Measurements from ENCODE around the gene PRLR.

PRLR gene

DNA sequence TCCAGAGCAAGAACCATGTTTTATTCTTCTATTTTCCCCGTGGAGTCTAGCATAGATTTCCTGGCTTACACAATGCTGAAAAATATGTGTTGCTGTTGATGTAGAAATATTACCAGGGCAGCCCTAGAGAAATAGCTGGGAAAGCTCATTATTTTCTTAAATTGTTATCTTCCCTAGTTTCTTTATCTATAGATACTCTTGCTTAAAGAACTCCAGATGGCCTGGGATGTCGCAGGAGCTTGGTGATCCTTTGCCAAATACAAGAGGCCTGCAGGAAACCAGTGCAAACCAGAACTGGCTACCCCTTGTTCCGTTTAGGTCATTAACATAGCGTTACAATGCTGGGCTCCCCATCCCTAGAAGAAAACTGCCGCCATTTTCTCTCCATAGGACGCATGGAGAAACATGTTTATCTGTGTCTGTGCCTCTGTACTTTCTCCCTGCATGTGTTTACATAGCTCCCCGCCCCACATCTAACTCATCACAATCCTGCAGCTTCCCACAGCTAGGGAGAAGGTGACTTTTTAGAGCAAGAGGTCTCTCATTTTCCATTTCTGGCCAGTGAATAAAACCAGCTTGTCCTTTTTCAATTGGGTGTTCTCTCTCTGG is 6.4 kb downstream of the PRLR start:
- H3F3A ChIP-seq (ENCODE audit: insufficient read depth, low read length) = no peaks in the 10 kb centered on the region
- H3K9ac ChIP-seq (ENCODE audit: low read length) = no peak overlapping the region
- 0 out of 2 replicates have a peak, but pooled peaks cover 4% of the 10 kb centered on the region for H3K27me3 ChIP-seq (replicated peaks; ENCODE audit: insufficient read depth, low read length)
- H3K79me2 ChIP-seq (ENCODE audit: low read length) = no peaks in the 10 kb centered on the region
- H2AFZ ChIP-seq (ENCODE audit: low read length) = no peak overlapping the region
- DNase-seq = no peak
- no peaks in the 10 kb centered on the region for H3K36me3 ChIP-seq (replicated peaks; ENCODE audit: insufficient read depth, low read length)
- H3K4me3 ChIP-seq (ENCODE audit: low read length) = no peak overlapping the region
- no peaks in the 10 kb centered on the region for H3K4me1 ChIP-seq (ENCODE audit: low read length)
- TF ChIP-seq EZH2 (optimal IDR thresholded peaks at IDR 0.05; ENCODE audit: low read depth, low read length) (no peak), EZH2phosphoT487 (IDR thresholded peaks at IDR 0.05; ENCODE audit: low read length) (no peak)
- TF ChIP-seq, protein P1, sequence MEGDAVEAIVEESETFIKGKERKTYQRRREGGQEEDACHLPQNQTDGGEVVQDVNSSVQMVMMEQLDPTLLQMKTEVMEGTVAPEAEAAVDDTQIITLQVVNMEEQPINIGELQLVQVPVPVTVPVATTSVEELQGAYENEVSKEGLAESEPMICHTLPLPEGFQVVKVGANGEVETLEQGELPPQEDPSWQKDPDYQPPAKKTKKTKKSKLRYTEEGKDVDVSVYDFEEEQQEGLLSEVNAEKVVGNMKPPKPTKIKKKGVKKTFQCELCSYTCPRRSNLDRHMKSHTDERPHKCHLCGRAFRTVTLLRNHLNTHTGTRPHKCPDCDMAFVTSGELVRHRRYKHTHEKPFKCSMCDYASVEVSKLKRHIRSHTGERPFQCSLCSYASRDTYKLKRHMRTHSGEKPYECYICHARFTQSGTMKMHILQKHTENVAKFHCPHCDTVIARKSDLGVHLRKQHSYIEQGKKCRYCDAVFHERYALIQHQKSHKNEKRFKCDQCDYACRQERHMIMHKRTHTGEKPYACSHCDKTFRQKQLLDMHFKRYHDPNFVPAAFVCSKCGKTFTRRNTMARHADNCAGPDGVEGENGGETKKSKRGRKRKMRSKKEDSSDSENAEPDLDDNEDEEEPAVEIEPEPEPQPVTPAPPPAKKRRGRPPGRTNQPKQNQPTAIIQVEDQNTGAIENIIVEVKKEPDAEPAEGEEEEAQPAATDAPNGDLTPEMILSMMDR (IDR thresholded peaks at IDR 0.05; ENCODE audit: low read length) = no peak
- H3K4me2 ChIP-seq (ENCODE audit: low read depth, low read length) = no peak overlapping the region
- H3K27ac ChIP-seq (ENCODE audit: low read length) = no peak overlapping the region
- no peaks in the 10 kb centered on the region for H3K9me3 ChIP-seq (replicated peaks; ENCODE audit: insufficient read depth, low read length)
- H4K20me1 ChIP-seq (ENCODE audit: insufficient read depth, low read length) = no peaks in the 10 kb centered on the region
- H3K9me2 ChIP-seq (replicated peaks; ENCODE audit: insufficient read depth, low read length) = no peaks in the 10 kb centered on the region

- TF ChIP-seq, protein P1 (IDR thresholded peaks at IDR 0.05; ENCODE audit: low read length) = no peak
- TF ChIP-seq EZH2 (optimal IDR thresholded peaks at IDR 0.05; ENCODE audit: low read depth, low read length) = no peak
- H3F3A ChIP-seq (ENCODE audit: insufficient read depth, low read length) = no peaks in the 10 kb centered on the region
Measured at GRCh38 chr5:35220967-35221366, 9.3 kb downstream of the PRLR start.

DNA sequence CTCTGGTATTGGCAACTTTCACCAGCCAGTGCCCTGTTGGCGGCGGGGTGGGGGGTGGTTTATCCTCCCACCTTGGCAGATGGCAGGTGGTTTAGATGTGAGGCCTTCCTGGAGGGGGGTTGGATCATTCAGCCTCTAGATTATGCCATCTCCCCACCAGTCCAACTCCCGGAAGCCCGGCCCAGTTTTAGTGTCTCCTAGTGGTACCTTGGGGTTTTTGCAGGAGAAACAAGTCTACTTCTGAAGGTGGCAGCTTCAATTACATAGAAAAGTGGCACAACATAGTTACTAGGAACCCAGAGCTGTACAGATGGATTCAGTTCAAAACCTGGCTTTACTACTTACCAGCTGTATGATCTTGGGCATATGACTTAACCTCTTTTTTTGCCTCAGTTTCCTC is 11.3 kb downstream of the PRLR start:
- no peak overlapping the region for H3K9ac ChIP-seq (ENCODE audit: low read length)
- H3K27me3 ChIP-seq (replicated peaks; ENCODE audit: insufficient read depth, low read length) = no peaks in the 10 kb centered on the region
- H3K4me1 ChIP-seq (ENCODE audit: low read length) = no peaks in the 10 kb centered on the region
- no peak overlapping the region for H3K4me3 ChIP-seq (ENCODE audit: low read length)
- H3K4me2 ChIP-seq (ENCODE audit: low read depth, low read length) = no peak overlapping the region
- no peak for DNase-seq
- no peaks in the 10 kb centered on the region for H3K9me2 ChIP-seq (replicated peaks; ENCODE audit: insufficient read depth, low read length)
- no peaks in the 10 kb centered on the region for H3K9me3 ChIP-seq (replicated peaks; ENCODE audit: insufficient read depth, low read length)
- TF ChIP-seq, protein P1 (IDR thresholded peaks at IDR 0.05; ENCODE audit: low read length) = no peak
- TF ChIP-seq EZH2 (optimal IDR thresholded peaks at IDR 0.05; ENCODE audit: low read depth, low read length) (no peak), EZH2phosphoT487 (IDR thresholded peaks at IDR 0.05; ENCODE audit: low read length) (no peak)
- no peak overlapping the region for H2AFZ ChIP-seq (ENCODE audit: low read length)
- H3F3A ChIP-seq (ENCODE audit: insufficient read depth, low read length) = no peaks in the 10 kb centered on the region
- no peaks in the 10 kb centered on the region for H3K79me2 ChIP-seq (ENCODE audit: low read length)
- H3K36me3 ChIP-seq (replicated peaks; ENCODE audit: insufficient read depth, low read length) = no peaks in the 10 kb centered on the region
- H3K27ac ChIP-seq (ENCODE audit: low read length) = no peak overlapping the region
- H4K20me1 ChIP-seq (ENCODE audit: insufficient read depth, low read length) = no peaks in the 10 kb centered on the region

More at GRCh38 chr5:35220967-35221366, 9.3 kb downstream of the PRLR start:
- Histone ChIP-seq H3K4me3 (ENCODE audit: low read length) (no peak overlapping the region), H4K20me1 (ENCODE audit: insufficient read depth, low read length) (no peaks in the 10 kb centered on the region), H3K9ac (ENCODE audit: low read length) (no peak overlapping the region), H3K36me3 (replicated peaks; ENCODE audit: insufficient read depth, low read length) (no peaks in the 10 kb centered on the region), H3K4me2 (ENCODE audit: low read depth, low read length) (no peak overlapping the region), H3K27ac (ENCODE audit: low read length) (no peak overlapping the region), H3K9me2 (replicated peaks; ENCODE audit: insufficient read depth, low read length) (no peaks in the 10 kb centered on the region), H2AFZ (ENCODE audit: low read length) (no peak overlapping the region), H3K27me3 (replicated peaks; ENCODE audit: insufficient read depth, low read length) (no peaks in the 10 kb centered on the region), H3K79me2 (ENCODE audit: low read length) (no peaks in the 10 kb centered on the region), H3K9me3 (replicated peaks; ENCODE audit: insufficient read depth, low read length) (no peaks in the 10 kb centered on the region), H3K4me1 (ENCODE audit: low read length) (no peaks in the 10 kb centered on the region)
- no peak for DNase-seq

All from MM.1S (cell line).